OCI-LY1 (cell line): ENCODE measurements around the gene KIF20A.

Experiments used
- H2AFZ ChIP-seq: fragments of 200-600 bp; sonication (generic), shearing (Covaris generic); 2 replicates; pipeline ENCODE4 v1.6.0; 2014; ENCODE audit warnings: antibody characterized with exemption, mild to moderate bottlenecking, low read length
- H3F3A ChIP-seq: fragments of 200-600 bp; sonication (generic), shearing (Covaris generic); 2 replicates; pipeline ENCODE4 v1.6.0; 2014; ENCODE audit warnings: mild to moderate bottlenecking, antibody characterized with exemption, low read length, moderate library complexity; ENCODE audit not compliant: insufficient read depth
- H3K27ac ChIP-seq: fragments of 200-600 bp; sonication (generic); 2 replicates; pipeline ENCODE4 v1.5.1; 2014; ENCODE audit warnings: low read length, mixed run types, mild to moderate bottlenecking, low read depth; ENCODE audit not compliant: poor library complexity, severe bottlenecking
- H3K27me3 ChIP-seq: fragments of 200-600 bp; sonication (generic); 2 replicates; pipeline ENCODE4 v1.6.0; 2014; ENCODE audit warnings: antibody characterized with exemption, mild to moderate bottlenecking, low read length, moderate library complexity; ENCODE audit not compliant: insufficient read depth
- H3K36me3 ChIP-seq: fragments of 200-600 bp; sonication (generic); 2 replicates; pipeline ENCODE4 v1.6.1; 2014; ENCODE audit warnings: mild to moderate bottlenecking, antibody characterized with exemption, low read length, moderate library complexity, mixed read lengths; ENCODE audit not compliant: insufficient read depth
- H3K4me1 ChIP-seq: fragments of 200-600 bp; sonication (generic); 2 replicates; pipeline ENCODE4 v1.5.1; 2014; ENCODE audit warnings: mild to moderate bottlenecking, low read length, moderate library complexity; ENCODE audit not compliant: insufficient read depth, severe bottlenecking
- H3K4me2 ChIP-seq: fragments of 200-600 bp; sonication (generic), shearing (Covaris generic); 2 replicates; pipeline ENCODE4 v1.6.1; 2014; ENCODE audit warnings: low read length
- H3K4me3 ChIP-seq: fragments of 200-600 bp; sonication (generic); 2 replicates; pipeline ENCODE4 v1.5.1; 2014; ENCODE audit warnings: low read length, low read depth, mild to moderate bottlenecking, mixed read lengths; ENCODE audit not compliant: poor library complexity, severe bottlenecking
- H3K79me2 ChIP-seq: fragments of 200-600 bp; shearing (Covaris generic); 2 replicates; pipeline ENCODE4 v1.6.1; 2016; ENCODE audit warnings: mixed run types, low read length, mixed read lengths; ENCODE audit not compliant: insufficient read depth
- H3K9ac ChIP-seq: fragments of 200-600 bp; sonication (generic), shearing (Covaris generic); 2 replicates; pipeline ENCODE4 v1.6.1; 2014; ENCODE audit warnings: mild to moderate bottlenecking, low read length, mixed read lengths
- H3K9me2 ChIP-seq: fragments of 200-600 bp; sonication (generic), shearing (Covaris generic); 2 replicates; pipeline ENCODE4 v1.6.1; 2014; ENCODE audit warnings: low read depth, mild to moderate bottlenecking, low read length, mixed read lengths
- H3K9me3 ChIP-seq: fragments of 200-600 bp; shearing (Covaris generic); 2 replicates; pipeline ENCODE4 v1.6.1; 2014; ENCODE audit warnings: low read length, mixed read lengths
- H4K20me1 ChIP-seq: fragments of 200-600 bp; sonication (generic), shearing (Covaris generic); 2 replicates; pipeline ENCODE4 v1.6.0; 2016; ENCODE audit warnings: mild to moderate bottlenecking, low read length; ENCODE audit not compliant: insufficient read depth
- EZH2 ChIP-seq: fragments of 200-600 bp; sonication (generic), shearing (Covaris generic); IDR thresholded peaks from 2 replicates; pipeline ENCODE4 v1.8.0; 2017; ENCODE audit warnings: borderline replicate concordance, mixed run types, mild to moderate bottlenecking, antibody characterized with exemption, low read length, moderate library complexity, mixed read lengths
- TF ChIP-seq, protein P1 (sequence below): fragments of 200-600 bp; sonication (generic), shearing (Covaris generic); IDR thresholded peaks from 2 replicates; pipeline ENCODE4 v1.5.1; 2017; ENCODE audit warnings: mild to moderate bottlenecking, antibody characterized with exemption, low read length, moderate library complexity, mixed read lengths

The KIF20A gene

DNA sequence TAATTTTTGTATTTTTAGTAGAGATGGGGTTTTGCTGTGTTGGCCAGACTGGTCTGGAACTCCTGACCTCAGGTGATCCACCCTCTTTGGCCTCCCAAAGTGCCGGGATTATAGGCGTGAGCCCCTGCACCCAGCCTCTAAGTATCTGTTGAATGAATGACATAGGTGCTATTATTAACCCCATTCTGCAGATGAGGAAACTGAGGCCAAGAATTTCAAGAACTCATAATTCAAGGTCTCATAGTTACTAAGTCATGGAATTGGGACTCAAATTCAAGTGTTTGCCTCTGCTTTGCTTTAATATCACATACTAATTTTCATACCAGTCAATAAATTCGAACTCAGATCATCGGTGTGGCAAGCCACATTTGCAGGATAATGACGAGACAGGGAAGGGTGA is 1.9 kb downstream of the KIF20A start:
- Histone ChIP-seq H2AFZ (no peak overlapping the region), H3K4me1 (peaks cover 21% of the 10 kb centered on the region)

DNA sequence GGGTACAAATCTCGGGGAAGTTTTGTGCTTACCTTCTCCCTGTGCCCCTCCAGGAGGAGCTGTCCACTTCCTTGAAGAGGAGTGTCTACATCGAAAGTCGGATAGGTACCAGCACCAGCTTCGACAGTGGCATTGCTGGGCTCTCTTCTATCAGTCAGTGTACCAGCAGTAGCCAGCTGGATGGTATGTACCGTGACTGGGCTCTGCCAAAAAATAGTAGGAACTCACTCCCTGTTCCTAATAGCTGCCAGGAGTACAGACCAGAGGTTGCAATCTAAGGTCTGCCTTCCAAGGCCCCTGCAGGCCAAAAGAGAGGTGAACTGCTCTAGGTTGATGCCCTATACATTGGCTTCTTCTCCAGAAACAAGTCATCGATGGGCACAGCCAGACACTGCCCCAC is 3.9 kb downstream of the KIF20A start:
- no peaks in the 10 kb centered on the region for H3K27me3 ChIP-seq
- no peaks in the 10 kb centered on the region for H4K20me1 ChIP-seq
- H3K27ac ChIP-seq: no peak overlapping the region
- H3K4me2 ChIP-seq: no peak overlapping the region
- no peaks in the 10 kb centered on the region for H3K9me3 ChIP-seq
- no peak overlapping the region for H3K4me3 ChIP-seq
- H3K36me3 ChIP-seq: peaks cover 71% of the 10 kb centered on the region
- H3K4me1 ChIP-seq: peaks cover 14% of the 10 kb centered on the region
- H3F3A ChIP-seq: no peaks in the 10 kb centered on the region
- no peaks in the 10 kb centered on the region for H3K9me2 ChIP-seq
- peaks cover 13% of the 10 kb centered on the region for H3K79me2 ChIP-seq
- H2AFZ ChIP-seq: no peak overlapping the region
- TF ChIP-seq EZH2: no peak
- TF ChIP-seq, protein P1, sequence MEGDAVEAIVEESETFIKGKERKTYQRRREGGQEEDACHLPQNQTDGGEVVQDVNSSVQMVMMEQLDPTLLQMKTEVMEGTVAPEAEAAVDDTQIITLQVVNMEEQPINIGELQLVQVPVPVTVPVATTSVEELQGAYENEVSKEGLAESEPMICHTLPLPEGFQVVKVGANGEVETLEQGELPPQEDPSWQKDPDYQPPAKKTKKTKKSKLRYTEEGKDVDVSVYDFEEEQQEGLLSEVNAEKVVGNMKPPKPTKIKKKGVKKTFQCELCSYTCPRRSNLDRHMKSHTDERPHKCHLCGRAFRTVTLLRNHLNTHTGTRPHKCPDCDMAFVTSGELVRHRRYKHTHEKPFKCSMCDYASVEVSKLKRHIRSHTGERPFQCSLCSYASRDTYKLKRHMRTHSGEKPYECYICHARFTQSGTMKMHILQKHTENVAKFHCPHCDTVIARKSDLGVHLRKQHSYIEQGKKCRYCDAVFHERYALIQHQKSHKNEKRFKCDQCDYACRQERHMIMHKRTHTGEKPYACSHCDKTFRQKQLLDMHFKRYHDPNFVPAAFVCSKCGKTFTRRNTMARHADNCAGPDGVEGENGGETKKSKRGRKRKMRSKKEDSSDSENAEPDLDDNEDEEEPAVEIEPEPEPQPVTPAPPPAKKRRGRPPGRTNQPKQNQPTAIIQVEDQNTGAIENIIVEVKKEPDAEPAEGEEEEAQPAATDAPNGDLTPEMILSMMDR: no peak
- H3K9ac ChIP-seq: no peak overlapping the region

More for the DNA sequence above, 1.9 kb downstream of the KIF20A start:
- Histone ChIP-seq H3F3A (no peaks in the 10 kb centered on the region), H3K79me2 (peaks cover 19% of the 10 kb centered on the region), H3K27ac (no peak overlapping the region), H3K9me2 (no peaks in the 10 kb centered on the region), H4K20me1 (no peaks in the 10 kb centered on the region), H3K4me2 (no peak overlapping the region; the same call in 1 of the 2 replicates), H3K27me3 (no peaks in the 10 kb centered on the region), H3K4me3 (no peak overlapping the region), H3K9me3 (no peaks in the 10 kb centered on the region), H3K36me3 (peaks cover 61% of the 10 kb centered on the region), H3K9ac (no peak overlapping the region; the same call in 1 of the 2 replicates)
- no peak for TF ChIP-seq EZH2
- TF ChIP-seq, protein P1: no peak

DNA sequence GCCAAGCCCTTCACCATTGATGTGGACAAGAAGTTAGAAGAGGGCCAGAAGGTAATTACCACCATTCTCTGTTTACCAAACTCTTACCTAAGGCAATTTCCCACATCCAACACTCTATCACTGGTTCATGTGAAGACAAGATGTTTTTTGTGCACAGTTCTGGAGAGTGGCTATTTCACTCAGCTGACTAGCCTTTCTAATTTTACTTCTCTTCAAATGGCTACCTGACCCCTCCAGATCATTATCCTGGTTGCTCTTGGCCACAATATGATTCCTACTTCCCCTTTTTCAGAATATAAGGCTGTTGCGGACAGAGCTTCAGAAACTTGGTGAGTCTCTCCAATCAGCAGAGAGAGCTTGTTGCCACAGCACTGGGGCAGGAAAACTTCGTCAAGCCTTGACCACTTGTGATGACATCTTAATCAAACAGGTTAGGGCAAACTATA is 7.1 kb downstream of the KIF20A start:
- Histone ChIP-seq H3K9me3 (no peaks in the 10 kb centered on the region), H3F3A (no peaks in the 10 kb centered on the region), H3K9me2 (no peaks in the 10 kb centered on the region), H2AFZ (no peak overlapping the region), H3K9ac (no peak overlapping the region), H3K4me1 (no peaks in the 10 kb centered on the region), H3K36me3 (peaks cover 98% of the 10 kb centered on the region), H3K27ac (no peak overlapping the region), H4K20me1 (no peaks in the 10 kb centered on the region), H3K4me3 (no peak overlapping the region), H3K79me2 (no peaks in the 10 kb centered on the region; the same call in 1 of the 2 replicates), H3K27me3 (no peaks in the 10 kb centered on the region), H3K4me2 (no peak overlapping the region)
- TF ChIP-seq, protein P1: no peak
- TF ChIP-seq EZH2: no peak
